ENCODE measurements around the gene YAF2. TPM values are rescaled to one million over a fixed set of nuclear protein-coding genes. Genes with fewer than 3 reads are reported as not detected.
A peak's percentile ranks its signal among the peaks of the same experiment; 100 is the strongest.
"Not testable (repeated sequence)": the region's sequence is repeated elsewhere in the genome, so short reads cannot be mapped to it uniquely, and the experiment has no call there.

The YAF2 gene
- polyA plus RNA-seq, 10 donors = 19.1 to 34.2 (median 24.2) TPM

GRCh38 chr12:42259699-42260098, 21.7 kb upstream of the YAF2 start:
- no peak for DNase-seq

GRCh38 chr12:42255866-42256261, 17.8 kb upstream of the YAF2 start:
- DNase-seq = no peak

GRCh38 chr12:42255221-42255865, 17.3 kb upstream of the YAF2 start:
- no peak for DNase-seq

- not testable (repeated sequence) for DNase-seq
Observed at GRCh38 chr12:42252645-42253044, 14.6 kb upstream of the YAF2 start.

- DNase-seq = not testable (repeated sequence)
Observed at GRCh38 chr12:42249033-42249432, 11.0 kb upstream of the YAF2 start.

GRCh38 chr12:42240131-42240750, 2.2 kb upstream of the YAF2 start:
- DNase-seq = no peak

- no peak for DNase-seq
Observed at GRCh38 chr12:42237853-42238239, 202 bp downstream of the YAF2 start.

- DNase-seq = peak; percentile 53 to 86 (median 73)
Observed at GRCh38 chr12:42237052-42237852, 796 bp downstream of the YAF2 start.

- no peak for DNase-seq
Observed at GRCh38 chr12:42236017-42236416, 2.0 kb downstream of the YAF2 start.

- DNase-seq = peak in 1 of 3 donors; percentile 19
Observed at GRCh38 chr12:42235426-42235825, 2.6 kb downstream of the YAF2 start.

- DNase-seq = no peak
Observed at GRCh38 chr12:42234970-42235369, 3.1 kb downstream of the YAF2 start.

- not testable (repeated sequence) for DNase-seq
Observed at GRCh38 chr12:42227525-42227924, 10.5 kb downstream of the YAF2 start.

GRCh38 chr12:42224501-42224900, 13.5 kb downstream of the YAF2 start:
- not testable (repeated sequence) for DNase-seq

- DNase-seq = no peak
Observed at GRCh38 chr12:42222724-42223123, 15.3 kb downstream of the YAF2 start.

GRCh38 chr12:42221726-42222125, 16.3 kb downstream of the YAF2 start:
- DNase-seq = no peak

GRCh38 chr12:42217656-42218055, 20.4 kb downstream of the YAF2 start:
- no peak for DNase-seq

GRCh38 chr12:42216737-42217136, 21.3 kb downstream of the YAF2 start:
- DNase-seq = no peak

GRCh38 chr12:42215759-42216158, 22.3 kb downstream of the YAF2 start:
- not testable (repeated sequence) for DNase-seq

- no peak for DNase-seq
Observed at GRCh38 chr12:42213954-42214426, 24.1 kb downstream of the YAF2 start.

GRCh38 chr12:42213023-42213422, 25.0 kb downstream of the YAF2 start:
- DNase-seq = peak in 1 of 3 donors; percentile 8

GRCh38 chr12:42208574-42208973, 29.5 kb downstream of the YAF2 start:
- DNase-seq = no peak

- no peak for DNase-seq
Observed at GRCh38 chr12:42204819-42205218, 33.2 kb downstream of the YAF2 start.

GRCh38 chr12:42204362-42204761, 33.7 kb downstream of the YAF2 start:
- DNase-seq = no peak
